Neuronal stem cell (in vitro differentiated cells): ENCODE data around the gene CADM2.
"Not testable (repeated sequence)": the region's sequence is repeated elsewhere in the genome, so short reads cannot be mapped to it uniquely, and the experiment has no call there.

Experiments used
- DNase-seq: peaks from one replicate; pipeline ENCODE4 v3.0.0-alpha.2; 2013; ENCODE audit warnings: low spot score
- H2AFZ ChIP-seq: one replicate; pipeline ENCODE4 v1.6.1; 2013; ENCODE audit warnings: mild to moderate bottlenecking, low read length, inconsistent platforms
- H2AK5ac ChIP-seq: 2 replicates; pipeline ENCODE4 v1.6.1; 2013; ENCODE audit warnings: low read depth, mild to moderate bottlenecking, inconsistent platforms, low read length, moderate library complexity, mixed read lengths
- H2BK120ac ChIP-seq: 2 replicates; pipeline ENCODE4 v1.6.1; 2013; ENCODE audit warnings: low read depth, mild to moderate bottlenecking, inconsistent platforms, low read length, moderate library complexity, mixed read lengths
- H2BK12ac ChIP-seq: one replicate; pipeline ENCODE4 v1.6.1; 2013; ENCODE audit warnings: low read length, inconsistent platforms
- H2BK15ac ChIP-seq: 2 replicates; pipeline ENCODE4 v1.6.1; 2013; ENCODE audit warnings: mild to moderate bottlenecking, low read length, inconsistent platforms, mixed read lengths
- H2BK5ac ChIP-seq: one replicate; pipeline ENCODE4 v1.6.1; 2013; ENCODE audit warnings: inconsistent platforms, mild to moderate bottlenecking, low read length, moderate library complexity
- H3K14ac ChIP-seq: one replicate; pipeline ENCODE4 v1.6.1; 2013; ENCODE audit warnings: low read length, inconsistent platforms
- H3K18ac ChIP-seq: 2 replicates; pipeline ENCODE4 v1.6.1; 2013; ENCODE audit warnings: low read length, inconsistent platforms
- H3K23ac ChIP-seq: 2 replicates; pipeline ENCODE4 v1.6.1; 2013; ENCODE audit warnings: low read depth, mild to moderate bottlenecking, mixed read lengths, low read length, inconsistent platforms; ENCODE audit not compliant: poor library complexity
- H3K27ac ChIP-seq: replicated peaks from 3 replicates; pipeline ENCODE4 v1.5.1; 2013; ENCODE audit warnings: low read length, inconsistent platforms
- H3K27me3 ChIP-seq, 3 experiments: 2 replicates each; pipeline ENCODE4 v1.6.1; 2013; ENCODE audit warnings: low read length in 3 of 3, mild to moderate bottlenecking in 2 of 3, inconsistent platforms in 1 of 3, low read depth in 1 of 3, mixed read lengths in 1 of 3, moderate library complexity in 1 of 3; ENCODE audit not compliant: control insufficient read depth in 3 of 3, insufficient read depth in 3 of 3
- H3K36me3 ChIP-seq, 2 donors: replicated peaks in 1 of 2; 2 replicates each; pipeline ENCODE4 v1.6.1; 2013; ENCODE audit warnings: low read length in 2 of 2; ENCODE audit not compliant: control insufficient read depth in 2 of 2, insufficient read depth in 2 of 2
- H3K4ac ChIP-seq: 2 replicates; pipeline ENCODE4 v1.6.1; 2013; ENCODE audit warnings: inconsistent platforms, mild to moderate bottlenecking, low read length, moderate library complexity
- H3K4me1 ChIP-seq, 2 donors: 1 replicate in 1 of 2; 2 replicates in 1 of 2; pipeline ENCODE4 v1.6.1; 2013; ENCODE audit warnings: low read length in 2 of 2, low read depth in 1 of 2; ENCODE audit not compliant: control insufficient read depth in 2 of 2, insufficient read depth in 1 of 2
- H3K4me2 ChIP-seq: one replicate; pipeline ENCODE4 v1.6.1; 2013; ENCODE audit warnings: mild to moderate bottlenecking, low read length, inconsistent platforms; ENCODE audit not compliant: insufficient read depth, poor library complexity, severe bottlenecking
- H3K4me3 ChIP-seq, 2 donors: 2 replicates each; pipeline ENCODE4 v1.5.1; 2013; ENCODE audit warnings: low read length in 2 of 2, mild to moderate bottlenecking in 2 of 2, inconsistent platforms in 1 of 2, moderate library complexity in 1 of 2
- H3K79me1 ChIP-seq: one replicate; pipeline ENCODE4 v1.6.1; 2013; ENCODE audit warnings: low read depth, mild to moderate bottlenecking, inconsistent platforms, low read length, moderate library complexity
- H3K9ac ChIP-seq: one replicate; pipeline ENCODE4 v1.6.1; 2013; ENCODE audit warnings: mild to moderate bottlenecking, low read depth, low read length, inconsistent platforms; ENCODE audit not compliant: poor library complexity
- H3K9me3 ChIP-seq, 2 donors: replicated peaks in 1 of 2; 2 replicates each; pipeline versions ENCODE3 to v1.6.1; 2013; ENCODE audit warnings: low read length in 2 of 2, mild to moderate bottlenecking in 2 of 2, inconsistent platforms in 1 of 2, low read depth in 1 of 2, mixed read lengths in 1 of 2, moderate library complexity in 1 of 2; ENCODE audit not compliant: control insufficient read depth in 2 of 2, insufficient read depth in 1 of 2
- H4K8ac ChIP-seq: one replicate; pipeline ENCODE4 v1.6.1; 2013; ENCODE audit warnings: low read depth, mild to moderate bottlenecking, inconsistent platforms, low read length, moderate library complexity
- H4K91ac ChIP-seq: one replicate; pipeline ENCODE4 v1.6.1; 2013; ENCODE audit warnings: low read length, low read depth, mild to moderate bottlenecking, inconsistent platforms; ENCODE audit not compliant: poor library complexity
- WGBS, 2 donors: extraction: QIAGEN DNeasy Blood & Tissue Kit; methylation state at CpG; one replicate each; pipeline ENCODE4 v1.1.7; 2013; ENCODE audit warnings: missing lambda C conversion rate in 2 of 2, mixed read lengths in 1 of 2; ENCODE audit not compliant: insufficient read length in 2 of 2, insufficient replicate concordance in 1 of 2; ENCODE audit errors: extremely low coverage in 2 of 2; 5-methylcytosine and 5-hydroxymethylcytosine counted together

CADM2 gene

GRCh38 chr3:85502148-85502875 is 543.5 kb downstream of the CADM2 start:
- H3K36me3 ChIP-seq: no peaks in the 10 kb centered on the region
- DNase-seq: no peak
- H3K9ac ChIP-seq: no peak overlapping the region
- no peak overlapping the region for H2BK120ac ChIP-seq
- H3K23ac ChIP-seq: no peak overlapping the region
- no peak overlapping the region for H3K18ac ChIP-seq
- no peak overlapping the region for H3K4ac ChIP-seq
- no peak overlapping the region for H4K91ac ChIP-seq
- H3K4me1 ChIP-seq: no peaks in the 10 kb centered on the region
- H2AK5ac ChIP-seq: no peak overlapping the region
- no peak overlapping the region for H3K27ac ChIP-seq
- no peaks in the 10 kb centered on the region for H3K9me3 ChIP-seq
- no peak overlapping the region for H2AFZ ChIP-seq
- H3K4me3 ChIP-seq: no peak overlapping the region
- no peak overlapping the region for H4K8ac ChIP-seq
- no peak overlapping the region for H2BK5ac ChIP-seq
- H2BK12ac ChIP-seq: no peak overlapping the region
- no CpG with 5 or more reads among the region's 2 CpGs for WGBS, 2 donors
- no peak overlapping the region for H3K4me2 ChIP-seq
- no peak overlapping the region for H3K14ac ChIP-seq
- H3K79me1 ChIP-seq: no peaks in the 10 kb centered on the region
- H3K27me3 ChIP-seq: no peaks in the 10 kb centered on the region
- no peak overlapping the region for H2BK15ac ChIP-seq

GRCh38 chr3:85504129-85504784 is 545.5 kb downstream of the CADM2 start:
- not testable (repeated sequence) for H2AK5ac ChIP-seq, H3K27me3 ChIP-seq, H3K79me1 ChIP-seq, H2BK15ac ChIP-seq, H3K4me1 ChIP-seq, H3K36me3 ChIP-seq, H3K4ac ChIP-seq, H2BK120ac ChIP-seq, H3K23ac ChIP-seq, H4K8ac ChIP-seq, H3K9ac ChIP-seq, H2BK5ac ChIP-seq, H3K18ac ChIP-seq, H3K4me3 ChIP-seq, H3K9me3 ChIP-seq, H2BK12ac ChIP-seq, H3K4me2 ChIP-seq, H2AFZ ChIP-seq, H3K27ac ChIP-seq, H3K14ac ChIP-seq, DNase-seq, H4K91ac ChIP-seq
- no CpG with 5 or more reads among the region's 33 CpGs for WGBS, 2 donors

- H3K4me2 ChIP-seq, H2BK120ac ChIP-seq, H3K9me3 ChIP-seq, H3K9ac ChIP-seq, H2BK12ac ChIP-seq, H3K36me3 ChIP-seq, H3K4me1 ChIP-seq, H3K23ac ChIP-seq, H3K14ac ChIP-seq, H4K91ac ChIP-seq, H2BK15ac ChIP-seq, H3K27me3 ChIP-seq, H4K8ac ChIP-seq, H2AK5ac ChIP-seq, H3K79me1 ChIP-seq, H3K18ac ChIP-seq, H3K27ac ChIP-seq, H3K4ac ChIP-seq, DNase-seq, H2BK5ac ChIP-seq, H2AFZ ChIP-seq, H3K4me3 ChIP-seq: not testable (repeated sequence)
- no CpG with 5 or more reads among the region's 41 CpGs for WGBS, 2 donors
These were observed 546.2 kb downstream of the CADM2 start for GRCh38 chr3:85504785-85505511.

GRCh38 chr3:85507052-85507451 is 548.3 kb downstream of the CADM2 start:
- H3K4me2 ChIP-seq, H3K4me1 ChIP-seq, H3K79me1 ChIP-seq, H3K27me3 ChIP-seq, H2AFZ ChIP-seq, H3K36me3 ChIP-seq, H3K14ac ChIP-seq, DNase-seq, H3K4me3 ChIP-seq, H3K9me3 ChIP-seq, H4K8ac ChIP-seq, H3K18ac ChIP-seq, H2BK120ac ChIP-seq, H4K91ac ChIP-seq, H3K23ac ChIP-seq, H2AK5ac ChIP-seq, H2BK12ac ChIP-seq, H2BK5ac ChIP-seq, H2BK15ac ChIP-seq, H3K27ac ChIP-seq, H3K4ac ChIP-seq, H3K9ac ChIP-seq: not testable (repeated sequence)
- WGBS, 2 donors: no CpG with 5 or more reads among the region's 5 CpGs
